Stimulated activated CD8-positive, alpha-beta memory T cell treated with anti-CD3 and anti-CD28 coated beads, Interleukin-4, amount 100 ng/mL, for 24 hours (primary cell): ENCODE results near the gene LMTK3.

Experiments
- DNase-seq: peaks from one replicate; pipeline ENCODE4 v3.0.0-alpha.2; 2020; ENCODE audit warnings: low read depth

The LMTK3 gene

DNA sequence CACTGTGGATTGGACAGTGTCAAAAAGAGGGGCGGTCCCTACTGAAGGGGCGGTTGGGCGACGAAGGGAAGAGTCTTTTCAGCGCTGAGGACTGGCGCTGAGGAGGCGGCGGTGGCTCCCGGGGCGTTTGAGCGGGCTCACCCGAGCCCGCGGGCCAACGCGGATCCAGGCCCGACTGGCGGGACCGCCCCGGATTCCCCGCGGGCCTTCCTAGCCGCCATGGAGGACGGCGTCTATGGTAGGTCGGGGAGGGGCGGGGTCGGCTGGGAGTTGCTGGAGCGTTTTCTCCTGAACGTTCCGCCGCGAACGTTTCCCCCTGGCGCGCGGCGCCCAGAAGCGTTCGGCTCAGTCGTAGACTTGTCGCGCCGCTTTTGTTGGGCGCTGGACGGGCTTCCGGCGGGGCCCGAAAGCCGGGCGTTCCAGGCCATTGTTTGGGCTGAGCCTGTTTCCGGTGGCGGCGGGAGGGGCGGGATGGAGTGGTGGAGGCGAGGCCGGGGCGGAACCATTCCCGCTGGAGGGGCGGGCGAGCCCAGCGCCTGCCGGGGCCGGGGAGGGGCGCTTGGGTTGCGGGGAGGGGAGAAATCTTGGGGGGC lies 42.2 kb downstream of the LMTK3 start, which contains the start of gene CYTH2:
Gene CYTH2, plus strand, starts transcription at position 81 of the 593 bp plus-strand sequence. Its CDS starts 139 bp downstream, at position 220.
- peak; percentile 67 for DNase-seq

DNA sequence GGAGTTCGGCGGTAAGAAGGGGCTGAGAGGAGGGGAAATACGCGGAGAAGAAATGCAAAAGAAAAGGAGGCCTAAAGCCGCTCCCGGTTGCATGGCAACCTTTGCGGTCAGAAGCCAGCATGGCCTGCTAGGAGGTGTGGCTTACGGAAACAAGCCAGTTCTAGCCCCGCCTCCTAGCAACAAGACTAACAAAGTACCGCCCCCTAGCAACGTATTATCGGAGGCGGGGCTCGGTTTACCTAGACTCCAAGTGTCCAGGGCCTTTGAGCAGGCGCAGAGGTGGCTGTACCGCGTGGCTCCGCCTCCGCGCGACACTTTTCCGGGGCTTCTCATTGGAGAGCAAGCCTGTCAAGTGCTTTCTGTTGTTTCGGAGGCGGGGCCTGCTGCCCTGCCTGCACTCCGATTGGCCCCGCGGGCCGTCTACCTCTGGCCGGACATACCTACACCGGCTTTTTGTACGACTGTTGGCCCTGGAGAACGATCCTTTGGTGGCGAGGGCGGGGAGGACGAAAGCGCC lies 42.8 kb downstream of the LMTK3 start:
- peak; percentile 97 for DNase-seq

DNA sequence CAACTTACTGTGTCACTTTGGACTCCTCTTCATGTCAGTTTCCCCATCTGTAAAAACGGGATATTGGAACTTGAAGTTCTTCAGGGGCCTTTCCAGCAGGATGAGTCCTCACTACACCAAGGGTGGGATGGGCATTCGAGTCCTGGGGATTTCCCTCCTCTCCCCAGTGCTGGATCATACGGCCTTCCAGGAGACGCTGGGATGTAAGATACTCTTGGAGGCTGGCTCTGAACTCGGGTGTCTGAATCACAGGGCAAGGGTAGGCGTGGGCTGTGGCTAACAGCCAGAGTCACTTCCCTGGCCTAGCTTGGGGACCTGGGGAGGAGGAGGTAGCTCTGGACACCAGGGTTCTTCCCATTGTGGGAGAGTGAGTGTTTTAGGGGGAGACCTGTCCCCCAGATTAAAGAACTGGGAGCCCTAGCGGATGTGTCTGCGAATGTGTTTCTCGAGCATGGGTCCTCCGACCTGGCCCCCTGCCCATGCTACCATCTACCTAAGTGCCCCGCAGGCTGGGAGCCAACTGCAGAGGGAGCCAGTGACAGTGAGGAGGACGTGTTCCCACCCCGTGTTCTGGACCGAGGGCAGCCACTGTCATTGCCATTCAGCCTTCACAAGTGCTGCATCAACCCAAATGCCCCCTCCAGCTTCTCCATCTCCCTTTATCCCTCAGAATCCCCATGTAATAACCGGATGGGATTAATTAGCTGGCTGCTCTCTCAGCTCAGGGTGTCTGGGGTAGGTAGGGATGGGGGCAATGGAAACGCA lies 44.9 kb downstream of the LMTK3 start:
- DNase-seq, result no peak

DNA sequence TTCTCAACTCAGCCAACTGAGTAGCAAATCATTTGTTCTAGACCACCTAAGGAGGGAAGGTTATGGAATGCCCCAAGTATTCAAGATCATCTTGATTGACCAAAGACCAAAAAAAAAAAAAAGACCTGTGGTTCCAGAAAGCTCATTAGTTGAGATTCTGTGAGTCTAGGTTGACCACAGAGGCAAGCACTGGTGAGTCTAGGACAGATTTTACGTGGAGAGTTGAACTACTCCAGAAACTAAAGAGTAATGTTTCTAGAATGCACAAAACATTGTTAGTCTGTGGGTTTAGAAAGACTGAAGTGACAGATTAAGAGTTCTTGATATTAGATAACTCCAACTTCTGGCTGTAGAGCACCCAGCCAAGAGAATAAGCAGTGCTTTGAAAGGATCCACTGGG lies 46.4 kb downstream of the LMTK3 start:
- no peak for DNase-seq

DNA sequence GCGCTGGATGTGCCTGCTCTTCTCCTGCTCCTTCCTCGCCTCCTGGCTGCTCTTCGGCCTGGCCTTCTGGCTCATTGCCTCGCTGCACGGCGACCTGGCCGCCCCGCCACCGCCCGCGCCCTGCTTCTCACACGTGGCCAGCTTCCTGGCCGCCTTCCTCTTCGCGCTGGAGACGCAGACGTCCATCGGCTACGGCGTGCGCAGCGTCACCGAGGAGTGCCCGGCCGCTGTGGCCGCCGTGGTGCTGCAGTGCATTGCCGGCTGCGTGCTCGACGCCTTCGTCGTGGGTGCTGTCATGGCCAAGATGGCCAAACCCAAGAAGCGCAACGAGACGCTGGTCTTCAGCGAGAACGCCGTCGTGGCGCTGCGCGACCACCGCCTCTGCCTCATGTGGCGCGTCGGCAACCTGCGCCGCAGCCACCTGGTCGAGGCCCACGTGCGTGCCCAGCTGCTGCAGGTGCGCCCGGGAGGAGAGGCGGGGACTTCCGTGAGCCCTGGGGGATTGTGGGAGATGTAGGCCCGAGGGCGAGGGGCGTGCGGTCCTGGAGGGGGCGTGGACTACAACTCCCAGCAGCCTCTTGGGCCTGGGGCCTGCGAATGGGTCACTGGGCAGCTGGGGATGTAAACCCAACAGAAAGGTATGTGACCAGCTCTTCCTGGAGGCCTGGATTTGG lies 49.5 kb downstream of the LMTK3 start:
- DNase-seq, result no peak

DNA sequence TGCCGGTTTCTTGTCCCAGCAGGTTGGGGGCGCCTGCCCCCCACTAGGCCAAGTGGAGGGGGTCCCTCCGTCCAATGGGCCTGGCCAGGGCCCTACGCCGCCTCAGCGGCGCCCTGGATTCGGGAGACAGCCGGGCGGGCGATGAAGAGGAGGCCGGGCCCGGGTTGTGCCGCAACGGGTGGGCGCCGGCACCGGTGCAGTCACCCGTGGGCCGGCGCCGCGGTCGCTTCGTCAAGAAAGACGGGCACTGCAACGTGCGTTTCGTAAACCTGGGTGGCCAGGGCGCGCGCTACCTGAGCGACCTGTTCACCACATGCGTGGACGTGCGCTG lies 50.0 kb downstream of the LMTK3 start:
- DNase-seq, result no peak

DNA sequence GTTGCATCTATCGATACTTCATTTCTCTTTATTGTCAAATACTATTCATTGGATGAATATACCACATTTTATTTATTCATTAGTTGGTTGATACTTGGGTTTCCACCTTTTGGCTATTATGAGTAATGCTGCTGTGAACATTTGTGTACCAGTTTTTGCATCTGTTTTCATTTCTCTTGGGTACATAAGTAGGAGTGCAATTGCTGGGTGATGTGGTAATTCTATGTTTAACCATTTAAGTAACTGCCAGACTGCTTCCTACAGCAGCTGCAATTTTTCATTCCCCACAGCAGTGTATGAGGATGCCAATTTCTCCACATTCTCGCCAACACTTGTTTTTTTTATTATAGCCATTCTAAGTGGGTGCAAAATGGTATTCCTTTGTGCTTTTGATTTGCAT lies 53.6 kb downstream of the LMTK3 start:
- DNase-seq, result no peak

DNA sequence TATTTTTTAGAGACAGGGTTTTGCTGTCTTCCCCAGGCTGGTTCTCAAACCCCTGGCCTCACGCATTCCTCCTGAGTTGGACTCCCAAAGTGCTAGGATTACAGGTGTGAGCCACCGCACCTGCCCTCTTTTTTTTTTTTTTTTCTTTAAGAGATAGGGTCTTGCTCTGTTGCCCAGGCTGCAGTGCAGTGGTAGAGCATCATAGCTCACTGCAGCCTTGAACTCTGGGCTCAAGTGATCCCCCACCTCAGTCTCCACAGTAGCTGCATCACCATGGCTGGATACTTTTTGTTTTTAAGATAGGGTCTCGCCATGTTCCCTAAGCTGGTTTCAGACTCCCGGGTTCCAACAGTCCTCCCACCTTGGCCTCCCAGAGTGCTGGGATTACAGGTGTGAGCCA lies 54.8 kb downstream of the LMTK3 start:
- DNase-seq, result no peak

DNA sequence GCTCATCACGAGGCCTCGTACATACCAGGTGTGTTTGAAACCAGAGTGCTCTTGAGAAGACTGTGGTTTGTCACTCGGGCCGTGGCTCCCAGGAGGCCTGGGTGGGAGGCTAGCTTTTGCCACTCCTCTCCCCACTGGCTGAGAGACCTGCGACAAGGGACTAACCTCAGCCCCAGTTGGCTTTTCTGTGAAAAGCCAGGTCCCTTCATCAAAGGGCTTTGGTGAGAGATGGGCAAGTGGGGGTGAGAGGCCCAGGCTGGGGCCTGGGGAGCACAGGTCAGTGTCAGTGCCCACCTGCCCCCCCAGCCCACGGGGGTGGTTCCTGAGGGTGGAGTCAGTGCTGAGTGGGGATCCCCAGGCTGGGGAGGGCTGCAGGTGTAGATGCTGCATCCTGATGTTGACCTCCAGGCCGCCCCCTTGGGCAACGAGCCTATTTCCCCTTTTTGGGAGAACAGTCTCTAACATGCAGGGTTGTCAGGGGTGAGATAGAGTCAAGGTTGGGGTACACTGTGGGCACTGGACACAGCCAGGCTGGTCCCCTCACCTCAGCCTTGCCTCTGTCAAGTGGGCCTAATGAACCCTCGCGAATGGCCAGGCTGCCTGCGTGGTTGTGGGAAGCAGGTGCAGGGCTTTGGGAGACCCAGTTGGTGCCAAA lies 55.6 kb downstream of the LMTK3 start:
- DNase-seq, result no peak

DNA sequence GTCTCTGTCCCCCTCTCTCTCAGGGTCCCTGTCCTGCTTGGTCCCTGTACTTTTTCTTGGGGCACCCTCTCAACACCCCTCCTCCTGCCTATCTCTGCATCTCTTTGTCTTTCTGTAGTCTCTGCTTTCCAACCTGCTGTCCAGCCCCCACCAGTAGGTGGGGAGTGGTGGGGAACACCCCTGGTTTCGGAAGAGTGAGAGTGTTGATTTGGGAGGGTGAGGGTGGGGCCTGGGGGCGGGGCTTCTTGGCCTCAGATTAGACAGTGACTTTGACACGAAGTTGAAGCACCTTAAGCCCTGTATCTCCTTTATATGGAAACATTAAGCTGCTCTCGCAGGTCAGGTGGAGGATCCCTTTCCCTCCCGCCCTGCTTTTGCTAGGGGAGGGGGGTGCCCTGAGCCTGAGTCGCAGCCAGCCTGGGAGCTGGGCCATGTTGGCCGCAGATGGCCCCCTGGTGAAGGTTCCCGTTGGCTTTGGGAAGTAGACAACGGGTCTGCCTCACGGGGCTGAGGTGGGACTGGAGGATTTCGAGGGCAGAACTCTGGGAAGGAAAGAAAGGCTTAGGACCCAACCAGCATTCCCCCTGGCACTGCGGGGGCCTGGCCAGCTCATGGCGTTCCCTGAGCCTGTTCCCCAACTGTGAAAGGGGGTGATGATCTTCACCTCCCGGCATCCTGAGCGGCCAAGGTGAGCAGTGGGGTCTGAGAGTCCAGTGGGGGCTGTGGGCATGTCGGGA lies 56.3 kb downstream of the LMTK3 start, which contains the start of gene KCNJ14:
Gene KCNJ14, plus strand, starts transcription at position 404 of the 737 bp plus-strand sequence. CDS start 6,151 bp downstream, outside the sequence.
- no peak for DNase-seq

DNA sequence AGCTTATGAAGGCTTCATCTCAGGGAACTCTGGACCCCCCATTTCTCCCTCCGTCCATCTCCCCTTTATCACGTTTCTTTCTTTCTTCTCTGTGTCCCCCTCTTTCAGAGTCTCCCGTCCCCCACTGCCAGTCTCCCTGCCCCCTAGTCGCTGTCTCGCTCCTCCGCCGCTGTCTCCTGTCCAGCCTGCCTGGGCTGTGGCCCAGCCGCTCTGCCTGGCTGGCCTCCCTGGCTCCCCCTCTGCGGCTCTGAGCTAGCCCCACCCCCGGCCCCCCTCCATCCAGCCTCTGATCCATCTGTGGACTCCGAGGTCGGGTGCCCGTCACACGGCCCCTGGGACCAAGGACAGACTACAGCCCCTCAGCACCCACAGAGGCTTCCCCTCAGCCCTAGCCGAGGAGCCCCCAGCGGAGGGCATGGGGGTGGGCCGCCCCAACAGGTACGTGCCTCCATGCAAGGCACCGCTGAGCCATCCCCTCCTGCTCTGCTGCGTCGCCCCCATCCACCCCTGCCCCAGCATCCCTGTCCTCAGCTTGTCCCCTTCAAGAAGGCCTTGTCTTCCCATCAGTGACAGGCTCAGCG lies 57.4 kb downstream of the LMTK3 start:
- DNase-seq, result no peak

DNA sequence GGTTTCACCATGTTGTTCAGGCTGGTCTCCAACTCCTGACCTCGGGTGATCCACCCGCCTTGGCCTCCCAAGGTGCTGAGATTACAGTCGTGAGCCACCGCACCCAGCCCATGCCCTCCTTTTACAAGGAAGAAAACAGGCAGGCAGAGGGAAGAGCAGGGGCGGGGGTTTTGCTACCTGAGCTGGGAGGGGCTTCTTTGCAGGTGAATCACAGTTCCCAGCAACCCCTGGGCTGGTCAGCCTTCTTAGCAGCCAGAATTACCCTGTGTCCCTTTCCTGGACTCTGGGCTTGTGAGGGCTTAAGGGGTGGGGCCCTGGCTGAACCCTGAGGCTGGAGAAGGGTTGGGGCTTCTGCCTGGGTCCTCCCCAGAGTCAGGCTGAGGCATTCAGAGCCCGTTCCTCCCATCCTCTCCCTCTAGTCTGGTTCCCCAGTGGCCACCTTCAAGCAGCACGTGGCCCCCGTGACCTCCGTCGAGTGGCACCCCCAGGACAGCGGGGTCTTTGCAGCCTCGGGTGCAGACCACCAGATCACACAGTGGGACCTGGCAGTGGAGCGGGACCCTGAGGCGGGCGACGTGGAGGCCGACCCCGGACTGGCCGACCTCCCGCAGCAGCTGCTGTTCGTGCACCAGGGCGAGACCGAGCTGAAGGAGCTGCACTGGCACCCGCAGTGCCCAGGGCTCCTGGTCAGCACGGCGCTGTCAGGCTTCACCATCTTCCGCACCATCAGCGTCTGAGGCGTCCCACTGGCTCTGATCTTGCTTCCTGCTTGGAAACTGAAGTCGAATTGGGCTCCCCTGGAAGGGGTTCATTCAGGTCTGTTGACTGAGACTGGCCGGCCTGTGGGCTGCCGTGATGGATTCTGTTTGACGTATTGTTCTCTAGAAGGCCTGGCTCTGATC lies 59.1 kb downstream of the LMTK3 start:
- no peak for DNase-seq

DNA sequence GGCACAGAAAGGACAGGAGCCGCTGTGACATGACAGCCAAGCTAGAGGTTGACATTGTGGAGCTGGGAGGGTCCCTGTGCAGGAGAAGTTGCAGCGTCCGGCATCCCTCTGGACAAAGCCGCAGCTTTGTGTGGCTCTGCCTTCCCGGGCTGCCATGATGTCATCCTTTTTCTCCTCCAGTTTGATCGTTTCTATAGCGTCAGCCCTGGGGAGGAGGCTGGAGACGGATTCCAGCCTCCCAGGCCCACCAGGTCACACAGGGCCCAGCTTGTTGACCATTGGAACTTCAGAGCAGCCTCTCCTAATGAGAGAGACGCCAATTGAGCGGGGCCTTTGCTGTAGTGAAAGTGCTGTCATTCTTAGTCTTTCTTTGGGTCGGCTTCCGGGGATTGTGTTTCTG lies 60.0 kb downstream of the LMTK3 start:
- DNase-seq, result no peak

DNA sequence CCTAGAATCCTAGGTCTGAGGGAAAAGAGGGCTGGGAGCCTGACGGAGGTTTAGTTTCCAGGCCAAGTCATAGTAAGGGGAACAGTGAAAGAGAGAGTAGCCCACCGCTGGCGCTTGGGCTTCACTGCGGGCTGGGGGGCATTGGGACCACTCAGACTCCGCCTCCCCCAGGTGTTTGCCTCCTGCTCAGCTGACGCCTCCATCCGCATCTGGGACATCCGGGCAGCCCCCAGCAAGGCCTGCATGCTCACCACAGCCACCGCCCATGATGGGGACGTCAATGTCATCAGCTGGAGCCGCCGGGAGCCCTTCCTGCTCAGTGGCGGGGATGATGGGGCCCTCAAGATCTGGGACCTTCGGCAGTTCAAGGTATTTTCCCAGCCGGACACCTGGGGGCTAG lies 60.8 kb downstream of the LMTK3 start:
- no peak for DNase-seq

DNA sequence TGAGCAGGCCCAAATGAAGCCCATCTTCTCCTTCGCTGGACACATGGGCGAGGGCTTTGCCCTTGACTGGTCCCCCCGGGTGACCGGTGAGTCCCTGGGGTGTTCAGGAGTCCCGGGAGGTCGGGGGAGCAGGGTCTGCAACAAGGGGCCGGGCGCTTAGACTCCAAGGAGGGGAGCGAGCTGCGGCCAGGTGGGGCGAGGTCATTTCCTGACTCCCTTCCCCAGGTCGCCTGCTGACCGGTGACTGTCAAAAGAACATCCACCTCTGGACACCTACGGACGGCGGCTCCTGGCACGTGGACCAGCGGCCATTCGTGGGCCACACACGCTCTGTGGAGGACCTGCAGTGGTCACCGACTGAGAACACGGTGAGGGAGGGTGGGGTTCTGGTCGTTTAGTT lies 61.2 kb downstream of the LMTK3 start:
- no peak for DNase-seq

DNA sequence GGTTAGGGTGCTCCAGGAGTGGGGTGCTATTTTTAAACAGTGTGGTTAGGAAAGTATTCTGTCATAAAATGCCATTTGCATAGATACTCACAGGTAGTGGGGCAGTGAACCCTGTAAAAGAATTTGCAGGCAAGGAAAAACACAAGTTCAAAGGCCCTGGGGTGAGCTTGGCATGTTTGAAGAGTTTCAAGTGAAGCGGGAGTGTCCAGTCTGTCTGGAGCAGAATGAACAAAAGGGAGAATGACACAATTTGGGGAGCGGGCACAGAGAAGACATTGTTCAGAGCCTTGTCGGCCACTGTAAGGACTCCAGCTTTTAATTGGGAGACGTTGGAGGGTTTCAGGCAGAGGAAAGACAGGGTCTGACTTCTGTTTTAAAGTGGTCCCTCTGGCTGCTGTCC lies 63.1 kb downstream of the LMTK3 start:
- no peak for DNase-seq

DNA sequence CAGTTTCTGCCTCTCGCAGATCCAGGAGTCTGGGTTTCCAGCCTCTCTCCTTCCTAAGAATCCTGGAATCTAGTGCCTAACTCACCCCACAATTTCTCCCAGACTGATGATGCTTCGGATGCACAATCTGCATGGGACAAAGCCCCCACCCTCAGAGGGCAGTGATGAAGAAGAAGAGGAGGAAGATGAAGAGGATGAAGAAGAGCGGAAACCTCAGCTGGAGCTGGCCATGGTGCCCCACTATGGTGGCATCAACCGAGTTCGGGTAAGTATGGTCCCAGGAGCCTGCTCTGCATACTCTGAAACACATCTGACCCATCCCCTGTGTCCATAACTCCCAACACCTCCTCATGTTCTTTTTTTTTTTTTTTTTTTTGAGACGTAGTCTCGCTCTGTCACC lies 65.1 kb downstream of the LMTK3 start:
- DNase-seq, result no peak

DNA sequence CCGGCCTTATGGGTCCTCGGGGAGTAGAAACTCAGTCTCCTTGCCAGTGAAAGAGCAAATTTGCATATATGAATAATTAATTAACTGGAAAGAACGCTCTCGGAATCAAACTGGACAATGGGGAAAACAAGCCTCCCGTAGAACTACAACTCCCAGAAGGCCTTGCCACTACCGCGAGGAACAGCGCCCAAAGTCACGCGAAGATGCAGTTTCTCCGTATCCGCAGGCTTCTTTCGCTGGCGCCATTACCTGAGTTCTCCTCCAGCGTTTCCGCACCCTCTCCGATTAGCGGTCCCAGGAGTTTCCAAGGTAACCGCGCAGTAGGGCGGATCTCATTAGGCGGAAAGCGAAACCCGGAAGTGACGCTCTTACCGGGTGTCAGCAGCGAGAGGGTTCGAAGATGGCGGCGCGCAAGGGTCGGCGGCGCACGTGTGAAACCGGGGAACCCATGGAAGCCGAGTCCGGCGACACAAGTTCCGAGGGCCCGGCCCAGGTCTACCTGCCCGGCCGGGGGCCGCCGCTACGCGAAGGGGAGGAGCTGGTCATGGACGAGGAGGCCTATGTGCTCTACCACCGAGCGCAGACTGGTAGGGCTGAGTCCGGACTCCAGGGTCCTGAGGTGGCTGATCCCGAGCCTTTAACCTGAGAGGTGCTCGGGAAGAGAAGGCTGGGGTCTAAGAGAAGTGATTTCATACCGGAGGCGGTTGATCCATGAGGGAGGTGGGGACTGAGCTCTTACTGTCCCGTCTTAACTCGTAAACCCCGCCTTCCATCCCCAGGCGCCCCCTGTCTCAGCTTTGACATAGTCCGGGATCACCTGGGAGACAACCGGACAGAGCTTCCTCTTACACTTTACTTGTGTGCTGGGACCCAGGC lies 65.8 kb downstream of the LMTK3 start, which contains the start of gene GRWD1:
Gene GRWD1, plus strand, starts transcription at position 378 of the 876 bp plus-strand sequence. Its CDS starts 23 bp downstream, at position 401.
- peak; percentile 86 for DNase-seq

DNA sequence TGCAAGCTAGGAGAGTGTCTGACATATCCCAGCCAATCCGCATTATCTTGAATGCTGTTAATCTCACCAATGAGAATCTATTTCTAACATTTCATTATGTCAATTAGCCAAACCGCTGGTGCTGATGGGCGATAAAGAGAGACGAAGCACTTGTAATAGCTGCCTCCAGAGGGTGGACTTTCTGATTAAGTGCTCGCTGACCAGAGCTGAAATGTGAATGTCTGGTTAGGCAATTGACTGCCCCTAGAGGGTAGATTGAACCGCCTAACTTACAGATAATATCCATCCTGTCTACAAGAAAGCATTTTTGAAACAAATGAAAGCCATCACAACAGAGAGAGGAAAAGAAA lies 66.4 kb downstream of the LMTK3 start:
- no peak for DNase-seq

DNA sequence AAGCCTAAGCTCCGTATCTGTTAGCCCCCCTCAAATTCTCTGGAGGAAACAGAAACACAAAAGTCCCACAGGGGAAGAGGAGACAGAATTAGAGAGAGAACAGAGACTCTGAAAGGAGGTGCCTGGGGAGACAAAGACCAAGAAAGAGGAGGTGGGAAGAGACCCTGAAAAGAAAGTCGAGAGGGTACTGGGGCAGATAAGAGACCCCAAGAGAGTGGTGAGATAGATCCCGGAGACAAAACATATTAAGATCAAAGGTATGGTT lies 66.8 kb downstream of the LMTK3 start:
- no peak for DNase-seq
